ENCODE data around the gene TRPM7. TPM values are rescaled to one million over a fixed set of nuclear protein-coding genes. Genes with fewer than 3 reads are reported as not detected.
"Not testable (repeated sequence)": the region's sequence is repeated elsewhere in the genome, so short reads cannot be mapped to it uniquely, and the experiment has no call there.

TRPM7 gene
- total RNA-seq, 1 donor from 2014 or later, result 34.8 TPM

DNA sequence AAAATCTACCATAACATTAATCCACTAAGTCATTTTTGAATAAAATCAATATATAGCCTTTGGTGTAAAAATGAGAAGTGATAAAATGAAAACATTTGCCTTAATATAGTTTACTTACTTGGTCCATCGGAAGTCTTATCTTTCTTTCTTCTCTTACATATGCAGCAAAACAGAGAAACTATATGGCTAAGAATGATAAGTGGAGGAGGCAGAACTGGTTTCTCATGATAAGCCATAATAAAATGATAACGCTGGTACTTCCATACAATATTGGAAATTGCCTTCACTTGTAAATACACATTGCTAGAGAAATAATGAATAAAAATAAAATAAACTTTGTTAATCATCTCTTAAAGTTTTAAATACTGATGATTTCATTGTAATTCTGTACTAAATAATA, 92.3 kb downstream of the TRPM7 start:
- Mint-ChIP-seq H3K4me1 (no peaks in the 10 kb centered on the region), H3K27ac (ENCODE audit: unreplicated experiment) (no peak overlapping the region), H3K27me3 (ENCODE audit: low read depth) (no peaks in the 10 kb centered on the region), H3K4me3 (no peak overlapping the region), H3K36me3 (ENCODE audit: low read depth) (peaks cover 13% of the 10 kb centered on the region), H3K9me3 (no peaks in the 10 kb centered on the region)
- TF ChIP-seq, protein P1, sequence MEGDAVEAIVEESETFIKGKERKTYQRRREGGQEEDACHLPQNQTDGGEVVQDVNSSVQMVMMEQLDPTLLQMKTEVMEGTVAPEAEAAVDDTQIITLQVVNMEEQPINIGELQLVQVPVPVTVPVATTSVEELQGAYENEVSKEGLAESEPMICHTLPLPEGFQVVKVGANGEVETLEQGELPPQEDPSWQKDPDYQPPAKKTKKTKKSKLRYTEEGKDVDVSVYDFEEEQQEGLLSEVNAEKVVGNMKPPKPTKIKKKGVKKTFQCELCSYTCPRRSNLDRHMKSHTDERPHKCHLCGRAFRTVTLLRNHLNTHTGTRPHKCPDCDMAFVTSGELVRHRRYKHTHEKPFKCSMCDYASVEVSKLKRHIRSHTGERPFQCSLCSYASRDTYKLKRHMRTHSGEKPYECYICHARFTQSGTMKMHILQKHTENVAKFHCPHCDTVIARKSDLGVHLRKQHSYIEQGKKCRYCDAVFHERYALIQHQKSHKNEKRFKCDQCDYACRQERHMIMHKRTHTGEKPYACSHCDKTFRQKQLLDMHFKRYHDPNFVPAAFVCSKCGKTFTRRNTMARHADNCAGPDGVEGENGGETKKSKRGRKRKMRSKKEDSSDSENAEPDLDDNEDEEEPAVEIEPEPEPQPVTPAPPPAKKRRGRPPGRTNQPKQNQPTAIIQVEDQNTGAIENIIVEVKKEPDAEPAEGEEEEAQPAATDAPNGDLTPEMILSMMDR (conservative IDR thresholded peaks at IDR 0.05), result no peak
- no peak for DNase-seq (ENCODE audit: low read depth, low spot score)

DNA sequence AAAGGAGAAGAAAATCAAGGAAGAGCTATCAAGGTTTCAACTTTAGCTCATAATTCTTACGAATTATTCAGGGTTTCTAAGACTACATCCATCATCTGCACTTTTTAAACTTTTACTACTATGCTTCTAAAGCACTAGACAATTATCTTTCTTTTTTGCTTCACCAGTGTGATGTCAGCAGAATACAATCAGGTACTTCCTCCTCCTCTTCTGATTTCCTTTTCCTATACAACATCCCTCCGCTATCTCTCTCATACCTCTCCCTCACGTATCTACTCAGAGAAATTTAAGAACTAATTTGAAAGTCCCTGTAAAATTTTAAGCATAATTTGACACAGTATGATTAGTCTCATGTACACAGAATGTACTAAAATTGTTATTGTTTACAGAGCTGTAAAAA, 92.8 kb downstream of the TRPM7 start:
- H3K9me3 Mint-ChIP-seq, result no peaks in the 10 kb centered on the region
- H3K27me3 Mint-ChIP-seq (ENCODE audit: low read depth), result no peaks in the 10 kb centered on the region
- no peak overlapping the region for H3K4me3 Mint-ChIP-seq
- H3K27ac Mint-ChIP-seq (ENCODE audit: unreplicated experiment), result no peak overlapping the region
- no peak for DNase-seq (ENCODE audit: low read depth, low spot score)
- H3K36me3 Mint-ChIP-seq (ENCODE audit: low read depth), result peaks cover 14% of the 10 kb centered on the region
- TF ChIP-seq, protein P1 (conservative IDR thresholded peaks at IDR 0.05), result no peak
- no peaks in the 10 kb centered on the region for H3K4me1 Mint-ChIP-seq

DNA sequence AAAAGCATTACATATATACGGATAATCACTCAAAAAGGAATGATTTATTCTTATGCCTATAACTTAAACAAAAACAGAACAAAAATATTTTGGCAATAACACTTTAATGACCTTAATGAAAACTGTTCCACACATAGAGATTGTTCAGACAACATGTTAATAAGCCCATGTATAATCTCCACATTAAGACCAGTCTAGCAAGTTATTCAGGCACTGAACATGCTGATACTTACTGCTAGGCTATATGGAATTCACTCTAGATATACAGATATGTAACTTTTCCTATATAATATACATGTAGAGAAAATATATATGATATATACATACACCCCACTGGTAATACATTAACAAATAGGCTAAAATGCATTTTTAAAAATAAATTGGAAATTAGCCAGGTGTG, 96.3 kb downstream of the TRPM7 start:
- DNase-seq (ENCODE audit: low read depth, low spot score), result no peak
- H3K27ac Mint-ChIP-seq (ENCODE audit: unreplicated experiment), result no peak overlapping the region
- no peaks in the 10 kb centered on the region for H3K4me1 Mint-ChIP-seq
- no peak overlapping the region for H3K4me3 Mint-ChIP-seq
- no peaks in the 10 kb centered on the region for H3K9me3 Mint-ChIP-seq
- TF ChIP-seq, protein P1 (conservative IDR thresholded peaks at IDR 0.05), result no peak
- no peaks in the 10 kb centered on the region for H3K27me3 Mint-ChIP-seq (ENCODE audit: low read depth)
- peaks cover 16% of the 10 kb centered on the region for H3K36me3 Mint-ChIP-seq (ENCODE audit: low read depth)

DNA sequence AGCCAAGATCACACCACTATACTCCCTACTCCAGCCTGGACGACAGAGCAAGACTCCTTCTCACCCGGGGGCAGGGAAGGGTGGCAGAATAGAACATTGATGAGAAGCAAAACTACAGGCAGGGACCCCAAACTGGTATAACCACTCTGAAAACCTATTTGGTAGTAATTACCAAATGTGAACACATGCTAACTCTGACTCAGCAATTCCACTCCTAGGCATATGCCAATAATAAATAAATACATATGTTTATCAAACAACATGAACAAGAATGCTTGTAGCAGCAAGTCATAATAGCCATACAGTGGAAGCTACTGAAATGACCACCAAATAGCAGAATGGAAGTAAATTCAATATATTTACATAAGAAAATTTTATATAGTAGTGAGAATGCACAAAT, 109.1 kb downstream of the TRPM7 start:
- DNase-seq (ENCODE audit: low read depth, low spot score), result no peak
- no peak overlapping the region for H3K4me3 Mint-ChIP-seq
- no peaks in the 10 kb centered on the region for H3K9me3 Mint-ChIP-seq
- H3K36me3 Mint-ChIP-seq (ENCODE audit: low read depth), result peaks cover 2% of the 10 kb centered on the region
- H3K4me1 Mint-ChIP-seq, result no peaks in the 10 kb centered on the region
- no peak overlapping the region for H3K27ac Mint-ChIP-seq (ENCODE audit: unreplicated experiment)
- H3K27me3 Mint-ChIP-seq (ENCODE audit: low read depth), result no peaks in the 10 kb centered on the region
- TF ChIP-seq, protein P1 (conservative IDR thresholded peaks at IDR 0.05), result no peak

DNA sequence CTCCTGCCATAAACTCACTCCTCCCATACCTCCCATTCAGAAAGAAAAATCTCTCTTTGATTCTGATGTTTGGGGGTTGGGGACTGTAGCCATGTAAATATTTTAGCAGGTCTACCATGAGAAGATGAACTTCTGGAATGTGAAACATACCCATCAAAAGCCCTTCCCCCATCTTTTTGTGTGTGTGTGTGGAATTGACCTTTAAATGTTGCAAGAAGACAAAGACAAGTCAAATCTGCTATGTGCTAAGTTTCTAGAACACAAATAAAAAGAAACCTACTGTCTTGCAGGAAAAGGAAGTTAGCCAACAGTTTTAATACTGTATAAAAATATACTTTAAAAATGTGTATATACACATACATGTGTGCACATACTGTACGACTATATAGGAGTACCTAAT, 110.4 kb downstream of the TRPM7 start:
- no peaks in the 10 kb centered on the region for H3K9me3 Mint-ChIP-seq
- no peak for DNase-seq (ENCODE audit: low read depth, low spot score)
- no peak overlapping the region for H3K4me3 Mint-ChIP-seq
- no peak overlapping the region for H3K27ac Mint-ChIP-seq (ENCODE audit: unreplicated experiment)
- TF ChIP-seq, protein P1 (conservative IDR thresholded peaks at IDR 0.05), result no peak
- peaks cover 2% of the 10 kb centered on the region for H3K36me3 Mint-ChIP-seq (ENCODE audit: low read depth)
- H3K4me1 Mint-ChIP-seq, result no peaks in the 10 kb centered on the region
- H3K27me3 Mint-ChIP-seq (ENCODE audit: low read depth), result no peaks in the 10 kb centered on the region

DNA sequence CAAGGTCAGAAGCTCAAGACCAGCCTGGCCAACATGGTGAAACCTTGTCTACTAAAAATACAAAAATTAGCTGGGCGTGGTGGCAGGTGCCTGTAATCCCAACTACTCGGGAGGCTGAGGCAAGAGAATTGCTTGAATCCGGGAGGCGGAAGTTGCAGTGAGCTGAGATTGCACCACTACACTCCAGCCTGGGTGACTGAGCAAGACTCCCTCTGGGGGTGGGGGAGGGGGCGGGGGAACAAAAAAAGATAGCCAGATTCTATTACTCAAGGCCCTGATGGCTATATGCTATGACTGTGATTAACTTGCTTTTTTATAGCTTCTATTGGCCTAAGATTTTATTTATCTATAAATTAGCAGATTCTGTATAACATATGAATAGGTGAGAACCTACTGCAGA, 112.8 kb downstream of the TRPM7 start:
- not testable (repeated sequence) for H3K4me1 Mint-ChIP-seq; H3K27me3 Mint-ChIP-seq (ENCODE audit: low read depth)

More for the DNA sequence above, 112.8 kb downstream of the TRPM7 start:
- not testable (repeated sequence) for H3K9me3 Mint-ChIP-seq; H3K4me3 Mint-ChIP-seq; DNase-seq (ENCODE audit: low read depth, low spot score); H3K36me3 Mint-ChIP-seq (ENCODE audit: low read depth); H3K27ac Mint-ChIP-seq (ENCODE audit: unreplicated experiment)
